Measurements from ENCODE around the gene ITPK1.

The ITPK1 gene

GRCh38 chr14:92905667-92906066 lies 210.1 kb downstream of the ITPK1 start:
- no peak for TF ChIP-seq TAF1 (IDR thresholded peaks at IDR 0.05; ENCODE audit: low read depth, low read length)
- no peak for TF ChIP-seq PAX5 (IDR thresholded peaks at IDR 0.05; ENCODE audit: insufficient read depth, low read length, severe bottlenecking)
- no peak for TF ChIP-seq SPI1 (IDR thresholded peaks at IDR 0.05; ENCODE audit: low read depth, low read length)
- no peak for TF ChIP-seq POU2F2 (IDR thresholded peaks at IDR 0.05; ENCODE audit: low read depth, low read length)
- TF ChIP-seq POLR2A (IDR thresholded peaks at IDR 0.05; ENCODE audit: low read depth, low read length) = no peak
- TF ChIP-seq POLR2AphosphoS5 (IDR thresholded peaks at IDR 0.05; ENCODE audit: low read depth, low read length) = no peak
- DNase-seq (ENCODE audit: insufficient read length, low spot score) (no peak), FAIRE-seq (no peak)

GRCh38 chr14:92903359-92903758 lies 212.4 kb downstream of the ITPK1 start:
- TF ChIP-seq POU2F2 (IDR thresholded peaks at IDR 0.05; ENCODE audit: low read depth, low read length) (no peak), PAX5 (IDR thresholded peaks at IDR 0.05; ENCODE audit: insufficient read depth, low read length, severe bottlenecking) (no peak), POLR2A (IDR thresholded peaks at IDR 0.05; ENCODE audit: low read depth, low read length) (no peak), POLR2AphosphoS5 (IDR thresholded peaks at IDR 0.05; ENCODE audit: low read depth, low read length) (no peak), SPI1 (IDR thresholded peaks at IDR 0.05; ENCODE audit: low read depth, low read length) (no peak), TAF1 (IDR thresholded peaks at IDR 0.05; ENCODE audit: low read depth, low read length) (no peak)
- FAIRE-seq (no peak), DNase-seq (ENCODE audit: insufficient read length, low spot score) (no peak)

- DNase-seq (ENCODE audit: insufficient read length, low spot score) (no peak), FAIRE-seq (no peak)
- TF ChIP-seq PAX5 (IDR thresholded peaks at IDR 0.05; ENCODE audit: insufficient read depth, low read length, severe bottlenecking) = no peak
- TF ChIP-seq SPI1 (IDR thresholded peaks at IDR 0.05; ENCODE audit: low read depth, low read length) = no peak
- TF ChIP-seq TAF1 (IDR thresholded peaks at IDR 0.05; ENCODE audit: low read depth, low read length) = no peak
- TF ChIP-seq POU2F2 (IDR thresholded peaks at IDR 0.05; ENCODE audit: low read depth, low read length) = no peak
- TF ChIP-seq POLR2A (IDR thresholded peaks at IDR 0.05; ENCODE audit: low read depth, low read length) = no peak
- TF ChIP-seq POLR2AphosphoS5 (IDR thresholded peaks at IDR 0.05; ENCODE audit: low read depth, low read length) = no peak
These were observed 213.0 kb downstream of the ITPK1 start for GRCh38 chr14:92902726-92903125.

- DNase-seq (ENCODE audit: insufficient read length, low spot score) (no peak), FAIRE-seq (no peak)
- no peak for TF ChIP-seq TAF1 (IDR thresholded peaks at IDR 0.05; ENCODE audit: low read depth, low read length)
- TF ChIP-seq POU2F2 (IDR thresholded peaks at IDR 0.05; ENCODE audit: low read depth, low read length) = no peak
- no peak for TF ChIP-seq SPI1 (IDR thresholded peaks at IDR 0.05; ENCODE audit: low read depth, low read length)
These were observed 213.5 kb downstream of the ITPK1 start for GRCh38 chr14:92902191-92902590.

DNA sequence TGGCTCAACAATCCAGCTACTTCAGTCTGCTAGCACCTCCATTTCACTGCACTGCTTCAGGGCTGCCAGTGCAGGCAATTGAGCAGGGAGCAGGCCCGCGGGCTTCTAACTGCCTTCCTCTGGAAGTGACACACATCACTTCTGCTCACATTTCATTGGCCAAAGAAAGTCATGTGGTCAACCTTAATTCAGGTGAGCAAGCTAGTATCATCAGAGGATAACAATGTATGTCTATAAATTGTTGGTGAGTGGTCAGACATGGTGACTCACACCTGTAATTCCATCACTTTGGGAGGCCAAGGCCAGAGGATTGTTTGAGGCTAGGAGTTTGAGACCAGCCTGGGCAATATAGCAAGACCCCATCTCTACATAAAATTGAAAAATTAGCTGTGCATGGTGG lies 215.1 kb downstream of the ITPK1 start:
- FAIRE-seq (no peak), DNase-seq (ENCODE audit: insufficient read length, low spot score) (no peak)
- no peak for TF ChIP-seq POLR2AphosphoS5 (IDR thresholded peaks at IDR 0.05; ENCODE audit: low read depth, low read length)
- TF ChIP-seq POU2F2 (IDR thresholded peaks at IDR 0.05; ENCODE audit: low read depth, low read length) = no peak
- no peak for TF ChIP-seq TAF1 (IDR thresholded peaks at IDR 0.05; ENCODE audit: low read depth, low read length)
- no peak for TF ChIP-seq POLR2A (IDR thresholded peaks at IDR 0.05; ENCODE audit: low read depth, low read length)
- TF ChIP-seq PAX5 (IDR thresholded peaks at IDR 0.05; ENCODE audit: insufficient read depth, low read length, severe bottlenecking) = no peak
- no peak for TF ChIP-seq SPI1 (IDR thresholded peaks at IDR 0.05; ENCODE audit: low read depth, low read length)

GRCh38 chr14:92898566-92899131 lies 217.1 kb downstream of the ITPK1 start:
- DNase-seq (ENCODE audit: insufficient read length, low spot score) = no peak
- FAIRE-seq = no peak
- no peak for TF ChIP-seq POLR2A (IDR thresholded peaks at IDR 0.05; ENCODE audit: low read depth, low read length)
- no peak for TF ChIP-seq TAF1 (IDR thresholded peaks at IDR 0.05; ENCODE audit: low read depth, low read length)
- TF ChIP-seq POLR2AphosphoS5 (IDR thresholded peaks at IDR 0.05; ENCODE audit: low read depth, low read length) = no peak
- TF ChIP-seq SPI1 (IDR thresholded peaks at IDR 0.05; ENCODE audit: low read depth, low read length) = no peak
- TF ChIP-seq POU2F2 (IDR thresholded peaks at IDR 0.05; ENCODE audit: low read depth, low read length) = no peak
- TF ChIP-seq PAX5 (IDR thresholded peaks at IDR 0.05; ENCODE audit: insufficient read depth, low read length, severe bottlenecking) = no peak

DNA sequence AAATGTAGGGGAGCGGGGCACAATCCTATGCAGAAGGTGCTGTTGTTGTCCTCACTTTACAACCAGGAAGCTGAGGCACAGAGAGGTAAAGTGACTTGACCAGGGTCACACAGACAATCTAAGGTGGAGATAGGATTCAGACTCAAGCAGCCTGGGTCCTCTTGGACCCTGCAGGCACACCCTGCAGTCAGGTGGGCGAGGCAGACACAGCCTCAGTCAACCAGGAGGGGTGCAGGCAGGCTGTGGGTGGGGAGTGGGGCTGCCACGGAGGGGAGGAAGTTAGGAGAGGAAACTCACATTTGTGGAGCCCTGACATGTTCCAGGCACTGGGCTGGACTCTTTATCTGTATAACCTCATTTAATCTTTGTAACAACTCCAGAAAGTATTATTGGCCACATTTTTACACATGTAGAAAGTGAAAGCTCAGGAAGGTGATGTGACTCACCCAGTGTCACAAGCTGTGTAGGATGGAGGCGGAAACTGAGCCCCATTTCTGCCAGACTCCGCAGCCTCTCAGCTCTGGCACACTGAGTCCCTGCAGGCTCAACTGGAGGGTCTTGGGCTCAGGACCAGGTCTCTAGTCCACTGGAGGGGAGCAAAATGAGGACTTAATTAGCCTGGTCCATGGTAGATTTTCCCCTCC lies 217.7 kb downstream of the ITPK1 start:
- no peak for DNase-seq (ENCODE audit: insufficient read length, low spot score)
- TF ChIP-seq TAF1 (IDR thresholded peaks at IDR 0.05; ENCODE audit: low read depth, low read length) = no peak
- no peak for TF ChIP-seq PAX5 (IDR thresholded peaks at IDR 0.05; ENCODE audit: insufficient read depth, low read length, severe bottlenecking)
- TF ChIP-seq SPI1 (IDR thresholded peaks at IDR 0.05; ENCODE audit: low read depth, low read length) = no peak
- no peak for TF ChIP-seq POLR2A (IDR thresholded peaks at IDR 0.05; ENCODE audit: low read depth, low read length)

GRCh38 chr14:92895352-92895878 lies 220.3 kb downstream of the ITPK1 start:
- DNase-seq (ENCODE audit: insufficient read length, low spot score) (no peak), FAIRE-seq (no peak)
- TF ChIP-seq POLR2AphosphoS5 (IDR thresholded peaks at IDR 0.05; ENCODE audit: low read depth, low read length) = no peak

More for the DNA sequence above, 217.7 kb downstream of the ITPK1 start:
- no peak for FAIRE-seq

GRCh38 chr14:92892589-92892988 lies 223.1 kb downstream of the ITPK1 start:
- TF ChIP-seq SPI1 (IDR thresholded peaks at IDR 0.05; ENCODE audit: low read depth, low read length) (no peak), POLR2A (IDR thresholded peaks at IDR 0.05; ENCODE audit: low read depth, low read length) (no peak), PAX5 (IDR thresholded peaks at IDR 0.05; ENCODE audit: insufficient read depth, low read length, severe bottlenecking) (no peak), TAF1 (IDR thresholded peaks at IDR 0.05; ENCODE audit: low read depth, low read length) (no peak), POLR2AphosphoS5 (IDR thresholded peaks at IDR 0.05; ENCODE audit: low read depth, low read length) (no peak), POU2F2 (IDR thresholded peaks at IDR 0.05; ENCODE audit: low read depth, low read length) (no peak)
- no peak for FAIRE-seq
- no peak for DNase-seq (ENCODE audit: insufficient read length, low spot score)
